ENCODE data around the gene PRR16.

Gene PRR16

GRCh38 chr5:120464627-120465435 lies 731 bp downstream of the PRR16 start:
- DNase-seq, result peak in 2 of 3 experiments; percentile 37 to 38

GRCh38 chr5:120465436-120465961 lies 1.4 kb downstream of the PRR16 start:
- peak in 2 of 3 experiments; percentile 37 to 43 for DNase-seq

DNA sequence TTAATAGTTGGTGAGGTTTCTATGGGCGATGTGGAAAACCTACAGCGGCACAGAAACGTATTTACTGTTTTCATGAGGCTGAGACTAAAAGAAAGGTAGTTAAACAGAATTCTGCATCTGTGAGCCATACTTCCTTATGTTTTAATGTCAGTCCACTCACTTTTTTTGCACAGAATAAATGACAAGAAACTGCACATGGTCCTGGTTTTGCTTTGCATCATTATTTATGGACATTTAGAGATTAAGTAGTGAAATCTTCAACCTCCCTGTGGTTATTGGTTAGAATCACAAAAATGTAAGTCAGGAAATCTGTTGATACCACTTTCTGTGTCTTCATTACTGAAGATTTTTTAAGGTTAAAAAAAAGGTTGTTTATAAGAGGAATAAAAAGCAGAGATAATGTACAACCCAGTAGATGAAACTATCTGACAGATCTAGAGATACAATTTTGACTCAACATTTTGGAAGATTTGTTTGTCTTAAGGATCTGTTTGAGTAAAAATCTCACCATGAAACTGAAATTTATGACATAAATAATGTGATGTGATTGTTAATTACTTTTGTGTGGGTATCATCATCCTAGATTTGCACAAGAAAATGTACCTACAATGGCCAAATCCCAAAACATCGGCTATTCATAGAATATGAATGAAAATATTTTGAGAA lies 2.4 kb downstream of the PRR16 start:
- DNase-seq, result no peak

GRCh38 chr5:120471971-120472370 lies 7.9 kb downstream of the PRR16 start:
- no peak for DNase-seq

DNA sequence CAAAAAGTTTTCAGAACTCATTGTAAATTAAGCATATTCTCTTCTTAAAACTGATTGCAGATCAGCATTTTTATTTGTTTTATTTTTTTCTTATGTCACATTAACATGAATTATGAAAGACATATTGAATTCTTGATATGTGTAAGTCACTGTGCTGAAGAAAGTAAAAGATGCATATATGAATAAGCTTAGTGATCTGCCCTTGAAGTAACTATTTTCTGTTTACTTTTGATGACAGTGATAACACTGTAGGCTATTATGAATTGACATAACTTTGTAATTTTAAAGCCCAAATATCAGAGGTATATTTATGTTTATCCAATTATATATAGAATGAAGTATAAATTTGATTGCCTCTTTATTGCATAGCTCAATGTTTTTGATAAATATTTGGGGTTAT lies 8.8 kb downstream of the PRR16 start:
- DNase-seq, result no peak

- no peak for DNase-seq
Observed at GRCh38 chr5:120473332-120473731, 9.2 kb downstream of the PRR16 start.

DNA sequence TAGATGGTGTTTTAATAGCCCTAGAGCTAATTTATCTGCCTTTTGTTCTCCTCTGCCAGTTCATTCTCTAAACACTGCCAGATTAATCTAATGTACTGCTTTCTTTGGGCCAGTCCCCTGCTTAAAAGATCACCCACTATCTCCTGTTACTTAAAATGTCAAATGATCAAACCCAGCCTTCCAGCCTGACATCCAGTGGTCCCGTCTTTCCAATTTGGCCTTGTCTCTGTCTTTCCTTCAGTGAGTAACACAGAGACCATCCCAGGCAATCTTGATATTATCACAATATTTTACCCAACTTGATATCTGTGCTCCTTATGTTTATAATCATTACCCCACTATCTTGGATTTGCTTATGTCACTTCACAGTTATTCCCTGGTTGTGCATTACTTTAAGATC lies 12.0 kb downstream of the PRR16 start:
- no peak for DNase-seq

- DNase-seq, result no peak
Observed at GRCh38 chr5:120479066-120479465, 15.0 kb downstream of the PRR16 start.

DNA sequence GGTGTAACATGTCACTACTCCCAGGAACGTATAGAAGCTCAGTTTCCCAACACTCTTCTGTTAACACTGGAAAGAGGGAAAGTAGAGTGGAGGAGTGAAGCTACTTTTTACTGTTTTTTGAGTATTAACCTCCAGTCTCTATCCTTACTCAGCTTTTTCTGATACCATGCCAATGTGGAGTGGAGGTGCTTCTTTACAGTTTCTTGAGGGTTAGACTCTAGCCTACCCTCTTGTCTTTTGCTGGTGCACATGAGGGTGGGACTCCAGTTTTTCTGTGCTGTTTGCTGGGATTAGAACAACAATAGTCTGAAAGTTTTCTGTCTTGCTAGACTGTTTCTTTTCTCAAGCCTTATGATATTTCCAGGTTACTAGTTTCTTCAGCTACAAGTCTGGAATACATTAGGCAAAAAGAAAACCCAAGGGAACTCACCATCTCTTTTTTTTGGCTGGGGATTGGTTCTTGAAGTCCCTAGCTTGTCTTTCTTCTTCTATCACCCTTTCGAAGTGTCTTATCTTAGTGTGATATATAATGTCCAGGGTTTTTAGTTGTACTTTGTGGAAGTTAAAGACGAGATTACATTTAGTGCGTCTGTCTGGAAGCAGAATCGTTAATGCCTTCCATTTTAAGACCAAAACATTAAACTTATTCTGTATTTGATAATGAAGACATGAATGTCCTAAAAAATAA lies 35.9 kb downstream of the PRR16 start:
- no peak for DNase-seq

- no peak for DNase-seq
Observed at GRCh38 chr5:120502531-120502930, 38.4 kb downstream of the PRR16 start.

GRCh38 chr5:120503341-120503740 lies 39.2 kb downstream of the PRR16 start:
- DNase-seq, result no peak

DNA sequence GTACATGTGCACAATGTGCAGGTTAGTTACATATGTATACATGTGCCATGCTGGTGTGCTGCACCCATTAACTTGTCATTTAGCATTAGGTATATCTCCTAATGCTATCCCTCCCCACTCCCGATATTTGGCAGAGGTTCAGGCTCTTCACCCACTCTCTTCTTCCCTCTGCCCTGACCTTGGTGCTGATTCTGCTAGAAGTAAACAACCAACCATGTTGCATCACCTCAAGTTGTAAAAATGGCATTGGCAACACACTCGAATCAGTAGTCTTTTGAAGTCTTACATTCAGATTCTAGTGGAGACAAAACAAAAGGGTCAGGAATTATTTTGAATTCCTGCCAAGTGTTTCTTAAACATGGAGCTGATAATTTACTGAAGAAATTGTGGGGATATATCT lies 40.0 kb downstream of the PRR16 start:
- no peak for DNase-seq

- no peak for DNase-seq
Observed at GRCh38 chr5:120507197-120507596, 43.1 kb downstream of the PRR16 start.

GRCh38 chr5:120507800-120508463 lies 43.8 kb downstream of the PRR16 start:
- no peak for DNase-seq

GRCh38 chr5:120509053-120509452 lies 45.0 kb downstream of the PRR16 start:
- no peak for DNase-seq

DNA sequence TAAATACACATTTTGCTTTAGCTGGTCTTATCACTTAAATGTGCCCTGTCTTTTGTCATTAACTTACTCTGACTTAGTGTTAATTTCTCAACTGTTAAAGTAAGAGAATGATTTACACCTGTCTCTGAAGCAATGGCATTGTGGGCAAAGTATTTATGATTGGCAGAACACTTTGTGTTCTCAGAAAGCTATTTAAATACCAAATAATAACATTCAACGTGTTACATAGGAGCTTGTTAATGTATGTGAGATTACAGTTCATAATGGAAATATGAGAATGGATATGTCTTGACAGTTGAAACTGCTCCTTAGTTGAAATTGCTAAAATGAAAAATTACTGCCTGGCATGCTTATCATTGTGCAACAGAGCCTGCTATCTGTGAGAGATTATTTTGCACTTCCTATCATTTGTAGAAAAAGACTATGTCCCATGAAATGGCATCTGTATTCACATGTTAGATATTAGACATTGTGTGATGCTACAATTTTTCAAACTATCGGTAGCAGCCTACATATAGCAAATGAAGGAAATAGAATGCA lies 46.1 kb downstream of the PRR16 start:
- no peak for DNase-seq

DNA sequence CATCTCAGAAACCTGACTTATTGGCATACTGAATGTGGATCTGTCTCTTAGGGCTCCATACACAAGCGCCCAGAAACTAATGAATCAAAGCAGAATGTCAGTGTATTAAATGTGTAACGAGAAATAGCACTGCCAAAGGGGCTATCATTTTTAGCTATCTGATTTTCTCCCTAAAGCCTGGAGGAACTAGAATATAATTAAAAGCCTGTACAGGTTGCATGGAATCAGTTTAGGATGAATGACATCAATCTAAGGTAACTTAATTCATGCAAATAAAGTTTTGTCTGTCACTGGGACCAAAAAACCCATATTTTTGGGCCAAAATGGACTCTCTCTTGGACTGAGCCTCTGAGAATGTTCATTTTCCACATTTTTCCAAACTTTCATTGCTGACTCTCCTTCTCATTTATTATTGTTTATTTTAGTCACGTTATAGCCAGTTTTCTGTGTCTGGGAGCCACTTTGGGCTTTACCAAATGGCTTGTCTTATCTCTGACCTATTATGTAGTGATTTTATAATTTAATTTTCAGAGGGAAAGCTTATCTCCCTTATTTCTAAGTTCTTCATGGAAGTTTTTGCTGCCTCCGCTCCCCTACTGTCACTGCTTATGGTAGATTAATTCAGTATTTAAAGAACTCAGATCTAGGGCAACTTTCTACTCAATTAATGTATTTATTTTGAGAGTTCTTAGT lies 47.0 kb downstream of the PRR16 start:
- no peak for DNase-seq

GRCh38 chr5:120512068-120512467 lies 48.0 kb downstream of the PRR16 start:
- no peak for DNase-seq

GRCh38 chr5:120512791-120513650 lies 48.9 kb downstream of the PRR16 start:
- no peak for DNase-seq

GRCh38 chr5:120516805-120517204 lies 52.7 kb downstream of the PRR16 start:
- no peak for DNase-seq

- DNase-seq, result no peak
Observed at GRCh38 chr5:120517607-120518252, 53.6 kb downstream of the PRR16 start.
